Measurements from ENCODE around the gene SRL. TPM values are rescaled to one million over a fixed set of nuclear protein-coding genes. Genes with fewer than 3 reads are reported as not detected.

The SRL gene
- total and polyA plus RNA-seq, 2 of the 13 experiments (the other 11 are each of a cell fraction or from before 2014, with no cell fraction given) = 0.05 TPM; not detected in 1

DNA sequence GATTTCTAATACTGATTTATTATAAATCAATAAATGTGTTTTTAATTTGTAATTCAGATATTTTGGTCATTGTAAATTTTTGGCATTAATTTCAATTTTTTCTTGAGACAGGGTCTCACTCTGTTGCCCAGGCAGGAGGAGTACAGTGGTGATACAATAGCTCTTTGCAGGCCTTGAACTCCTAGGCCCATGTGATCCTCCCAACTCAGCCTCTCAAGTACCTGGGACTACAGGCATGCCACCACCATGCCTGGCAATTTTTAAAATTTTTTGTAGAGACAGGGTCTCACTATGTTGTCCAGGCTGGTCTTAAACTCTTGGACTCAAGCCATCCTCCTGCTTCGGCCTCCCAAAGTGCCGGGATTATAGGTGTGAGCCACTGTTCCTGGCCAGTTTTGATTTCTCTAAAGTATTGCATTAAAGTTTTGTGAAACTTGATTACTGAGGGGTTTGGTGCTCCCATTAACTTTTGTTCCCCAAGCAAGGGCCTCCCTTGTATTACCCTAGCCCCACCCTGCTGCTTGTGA lies 36.2 kb upstream of the SRL start:
- TF ChIP-seq, protein P1, sequence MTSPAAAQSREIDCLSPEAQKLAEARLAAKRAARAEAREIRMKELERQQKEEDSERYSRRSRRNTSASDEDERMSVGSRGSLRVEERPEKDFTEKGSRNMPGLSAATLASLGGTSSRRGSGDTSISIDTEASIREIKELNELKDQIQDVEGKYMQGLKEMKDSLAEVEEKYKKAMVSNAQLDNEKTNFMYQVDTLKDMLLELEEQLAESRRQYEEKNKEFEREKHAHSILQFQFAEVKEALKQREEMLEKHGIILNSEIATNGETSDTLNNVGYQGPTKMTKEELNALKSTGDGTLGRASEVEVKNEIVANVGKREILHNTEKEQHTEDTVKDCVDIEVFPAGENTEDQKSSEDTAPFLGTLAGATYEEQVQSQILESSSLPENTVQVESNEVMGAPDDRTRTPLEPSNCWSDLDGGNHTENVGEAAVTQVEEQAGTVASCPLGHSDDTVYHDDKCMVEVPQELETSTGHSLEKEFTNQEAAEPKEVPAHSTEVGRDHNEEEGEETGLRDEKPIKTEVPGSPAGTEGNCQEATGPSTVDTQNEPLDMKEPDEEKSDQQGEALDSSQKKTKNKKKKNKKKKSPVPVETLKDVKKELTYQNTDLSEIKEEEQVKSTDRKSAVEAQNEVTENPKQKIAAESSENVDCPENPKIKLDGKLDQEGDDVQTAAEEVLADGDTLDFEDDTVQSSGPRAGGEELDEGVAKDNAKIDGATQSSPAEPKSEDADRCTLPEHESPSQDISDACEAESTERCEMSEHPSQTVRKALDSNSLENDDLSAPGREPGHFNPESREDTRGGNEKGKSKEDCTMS (CRISPR knock-in tag; conservative IDR thresholded peaks at IDR 0.05) = no peak
- TF ChIP-seq ZNF121 (CRISPR knock-in tag; IDR thresholded peaks at IDR 0.05) = peak; percentile 90
- TF ChIP-seq, protein P2, sequence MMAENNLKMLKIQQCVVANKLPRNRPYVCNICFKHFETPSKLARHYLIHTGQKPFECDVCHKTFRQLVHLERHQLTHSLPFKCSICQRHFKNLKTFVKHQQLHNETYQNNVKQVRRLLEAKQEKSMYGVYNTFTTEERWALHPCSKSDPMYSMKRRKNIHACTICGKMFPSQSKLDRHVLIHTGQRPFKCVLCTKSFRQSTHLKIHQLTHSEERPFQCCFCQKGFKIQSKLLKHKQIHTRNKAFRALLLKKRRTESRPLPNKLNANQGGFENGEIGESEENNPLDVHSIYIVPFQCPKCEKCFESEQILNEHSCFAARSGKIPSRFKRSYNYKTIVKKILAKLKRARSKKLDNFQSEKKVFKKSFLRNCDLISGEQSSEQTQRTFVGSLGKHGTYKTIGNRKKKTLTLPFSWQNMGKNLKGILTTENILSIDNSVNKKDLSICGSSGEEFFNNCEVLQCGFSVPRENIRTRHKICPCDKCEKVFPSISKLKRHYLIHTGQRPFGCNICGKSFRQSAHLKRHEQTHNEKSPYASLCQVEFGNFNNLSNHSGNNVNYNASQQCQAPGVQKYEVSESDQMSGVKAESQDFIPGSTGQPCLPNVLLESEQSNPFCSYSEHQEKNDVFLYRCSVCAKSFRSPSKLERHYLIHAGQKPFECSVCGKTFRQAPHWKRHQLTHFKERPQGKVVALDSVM (CRISPR knock-in tag; IDR thresholded peaks at IDR 0.05) = peak; percentile 50
- no TSS peak for BruUV-seq (replicated peaks)
- peaks cover 59% of the 10 kb centered on the region for H3K4me1 ChIP-seq (ENCODE audit: insufficient read depth, low read length)
- no peak overlapping the region; the same call in 1 of the 2 replicates for H3K4me2 ChIP-seq (ENCODE audit: low read depth, low read length)
- ChIA-PET POLR2A (no interaction called here), CTCF (ENCODE audit: low intra/inter-chr PET ratio, low total read pairs) (no interaction called here)
- peaks cover 4% of the 10 kb centered on the region; the same call in 1 of the 2 replicates for H3K9me3 ChIP-seq (ENCODE audit: low read length)
- WGBS (ENCODE audit: low lambda C conversion rate) = 58% methylated on average over 2 of the region's 2 CpGs
- no peak overlapping the region for H3K9ac ChIP-seq (ENCODE audit: insufficient read depth, low read depth, low read length)
- H3K27me3 ChIP-seq (ENCODE audit: control insufficient read depth in 1 of 2, insufficient read depth in 2 of 2, low read length in 2 of 2) = no peaks in the 10 kb centered on the region; a peak in 1 of 5 replicates
- no peaks in the 10 kb centered on the region for H3K36me3 ChIP-seq (replicated peaks in 1 of 2; ENCODE audit: control insufficient read depth in 1 of 2, insufficient read depth in 2 of 2, low read length in 2 of 2)
- H2AFZ ChIP-seq (ENCODE audit: low read length) = no peak overlapping the region
- no peaks in the 10 kb centered on the region for H4K20me1 ChIP-seq (ENCODE audit: insufficient read depth, low read length)
- in situ Hi-C loops (cut with HindIII; ENCODE audit: extremely low pct_ligation_motif_present, low pct_unique_long_range_greater_than_20kb) = loop anchor here (10.0 kb wide), 1 partner anchor 47 kb away; no protein-coding TSS in a partner anchor
- no peak overlapping the region for H3K27ac ChIP-seq (ENCODE audit: extremely low read length, insufficient read depth, low read length)
- FAIRE-seq (no peak), DNase-seq (ENCODE audit: low spot score) (no peak), ATAC-seq (no peak)
- H3K79me2 ChIP-seq (ENCODE audit: insufficient read depth, low read length) = no peaks in the 10 kb centered on the region
- intact Hi-C loops (cut with micrococcal nuclease; ENCODE audit: unreplicated experiment) = no loop called here
- H3K4me3 ChIP-seq (replicated peaks in 1 of 3; ENCODE audit: insufficient read depth in 1 of 3, low read depth in 2 of 3, low read length in 3 of 3) = no peak overlapping the region

Data from HepG2 (cell line).